T-helper 2 cell treated with Interferon-gamma antibody and Interleukin-4, amounts not matched to agents 5 μg/mL and 100 μg/mL, for 36 hours (primary cell): ENCODE measurements around the gene RNF224.
"Not testable (repeated sequence)": the region's sequence is repeated elsewhere in the genome, so short reads cannot be mapped to it uniquely, and the experiment has no call there.

Experiments used
- DNase-seq: peaks from one replicate; pipeline ENCODE4 v3.0.0; 2021; ENCODE audit warnings: low spot score
- H3K27ac Mint-ChIP-seq: one replicate; pipeline ENCODE4 v1.8.0; 2021; ENCODE audit warnings: mild to moderate bottlenecking, mixed read lengths
- H3K27me3 Mint-ChIP-seq: one replicate; pipeline ENCODE4 v1.8.0; 2021; ENCODE audit warnings: low read depth, mixed read lengths
- H3K36me3 Mint-ChIP-seq: one replicate; pipeline ENCODE4 v1.8.0; 2021; ENCODE audit warnings: low read depth, mixed read lengths
- H3K4me1 Mint-ChIP-seq: one replicate; pipeline ENCODE4 v1.8.0; 2021; ENCODE audit warnings: low read depth, mixed read lengths
- H3K4me3 Mint-ChIP-seq: one replicate; pipeline ENCODE4 v1.8.0; 2022; ENCODE audit warnings: mild to moderate bottlenecking, moderate library complexity, mixed read lengths
- H3K9me3 Mint-ChIP-seq: one replicate; pipeline ENCODE4 v1.8.0; 2021; ENCODE audit warnings: mixed read lengths

The RNF224 gene

DNA sequence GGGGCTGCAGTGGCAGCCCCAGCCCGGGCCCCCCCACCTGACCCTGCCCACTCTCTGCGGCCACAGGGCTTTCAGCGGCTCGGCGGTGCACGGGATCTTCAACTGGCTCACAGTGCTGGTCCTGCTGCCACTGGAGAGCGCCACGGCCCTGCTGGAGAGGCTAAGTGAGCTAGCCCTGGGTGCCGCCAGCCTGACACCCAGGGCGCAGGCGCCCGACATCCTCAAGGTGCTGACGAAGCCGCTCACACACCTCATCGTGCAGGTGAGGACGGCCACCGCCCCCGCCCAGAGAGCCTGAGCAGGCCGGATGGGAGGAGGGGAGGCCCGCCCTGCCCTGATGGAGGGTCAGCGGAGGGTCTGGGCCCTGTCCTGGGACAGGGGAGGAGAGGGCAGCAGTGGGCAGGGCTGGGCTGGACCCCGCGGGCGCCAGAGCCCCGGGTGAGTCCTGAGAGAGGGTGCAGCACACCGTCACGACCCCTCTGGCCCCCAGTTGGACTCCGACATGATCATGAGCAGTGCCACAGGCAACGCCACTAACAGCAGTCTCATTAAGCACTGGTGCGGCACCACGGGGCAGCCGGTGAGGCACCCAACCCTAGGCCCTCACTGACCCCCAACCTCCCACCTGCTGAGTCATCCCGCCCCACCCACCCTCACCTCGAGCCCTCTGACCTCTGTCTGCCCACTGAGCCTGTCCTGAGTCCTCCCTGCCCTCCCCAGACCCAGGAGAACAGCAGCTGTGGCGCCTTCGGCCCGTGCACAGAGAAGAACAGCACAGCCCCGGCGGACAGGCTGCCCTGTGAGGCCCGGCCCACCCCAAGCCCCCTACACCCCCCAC, 6.1 kb downstream of the RNF224 start:
- H3K36me3 Mint-ChIP-seq = no peaks in the 10 kb centered on the region
- no peak for DNase-seq
- H3K9me3 Mint-ChIP-seq = no peaks in the 10 kb centered on the region
- H3K27me3 Mint-ChIP-seq = no peaks in the 10 kb centered on the region
- no peak overlapping the region for H3K27ac Mint-ChIP-seq
- no peak overlapping the region for H3K4me3 Mint-ChIP-seq
- H3K4me1 Mint-ChIP-seq = no peaks in the 10 kb centered on the region

DNA sequence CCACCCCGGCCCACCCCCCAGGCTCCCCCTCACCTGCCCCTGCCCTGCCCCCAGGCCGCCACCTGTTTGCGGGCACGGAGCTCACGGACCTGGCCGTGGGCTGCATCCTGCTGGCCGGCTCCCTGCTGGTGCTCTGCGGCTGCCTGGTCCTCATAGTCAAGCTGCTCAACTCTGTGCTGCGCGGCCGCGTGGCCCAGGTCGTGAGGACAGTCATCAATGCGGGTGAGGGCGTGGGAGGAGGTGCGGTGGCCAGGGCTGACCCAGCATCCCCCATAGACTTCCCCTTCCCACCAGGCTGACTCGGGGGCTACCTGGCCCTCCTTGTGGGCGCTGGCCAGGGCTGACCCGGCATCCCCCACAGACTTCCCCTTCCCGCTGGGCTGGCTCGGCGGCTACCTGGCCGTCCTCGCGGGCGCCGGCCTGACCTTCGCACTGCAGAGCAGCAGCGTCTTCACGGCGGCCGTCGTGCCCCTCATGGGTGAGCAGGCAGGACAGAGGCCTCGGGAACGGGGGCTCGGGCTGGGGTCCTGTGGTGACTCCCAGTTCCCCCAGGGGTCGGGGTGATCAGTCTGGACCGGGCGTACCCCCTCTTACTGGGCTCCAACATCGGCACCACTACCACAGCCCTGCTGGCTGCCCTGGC, 6.9 kb downstream of the RNF224 start:
- Mint-ChIP-seq H3K9me3 (no peaks in the 10 kb centered on the region), H3K4me3 (no peak overlapping the region), H3K4me1 (peaks cover 5% of the 10 kb centered on the region), H3K36me3 (no peaks in the 10 kb centered on the region), H3K27me3 (no peaks in the 10 kb centered on the region), H3K27ac (no peak overlapping the region)
- DNase-seq = no peak

DNA sequence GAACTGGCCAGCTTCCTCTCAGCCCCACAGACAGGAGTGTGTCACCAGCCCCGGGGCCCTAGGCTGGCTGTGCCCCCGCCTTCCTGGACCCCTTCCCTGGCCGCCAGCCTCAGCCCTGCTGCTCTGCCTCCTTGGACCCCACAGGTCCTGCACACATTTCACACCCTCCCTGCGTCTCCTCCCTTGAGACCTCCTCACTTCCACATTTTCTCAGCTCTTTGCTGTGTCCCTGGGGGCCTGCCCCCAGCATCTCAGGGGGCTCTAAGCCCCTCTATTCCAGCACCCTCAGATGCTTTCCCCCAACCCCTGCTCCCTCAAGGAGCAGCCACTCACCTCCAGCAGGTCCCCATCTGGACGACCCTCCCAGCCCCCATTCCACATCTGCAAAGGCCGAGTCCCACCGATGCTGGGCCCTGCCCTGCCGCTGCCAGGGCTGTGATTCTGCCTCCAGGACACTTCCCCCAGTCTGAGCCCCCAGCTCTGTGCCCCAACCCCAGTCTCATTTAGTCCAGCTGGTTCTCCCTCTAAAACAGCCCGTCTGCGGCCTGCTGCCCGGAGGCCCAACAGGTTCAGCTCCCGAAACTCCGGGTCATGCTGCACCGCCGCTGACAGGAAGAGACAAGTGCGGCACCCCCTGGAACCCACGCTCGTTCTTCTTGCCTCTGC, 7.6 kb downstream of the RNF224 start:
- Mint-ChIP-seq H3K36me3 (no peaks in the 10 kb centered on the region), H3K9me3 (no peaks in the 10 kb centered on the region), H3K4me3 (no peak overlapping the region), H3K27ac (no peak overlapping the region), H3K27me3 (no peaks in the 10 kb centered on the region), H3K4me1 (peaks cover 5% of the 10 kb centered on the region)
- no peak for DNase-seq

- Mint-ChIP-seq H3K9me3 (no peaks in the 10 kb centered on the region), H3K27ac (no peak overlapping the region), H3K4me3 (no peak overlapping the region), H3K4me1 (peaks cover 5% of the 10 kb centered on the region), H3K36me3 (no peaks in the 10 kb centered on the region), H3K27me3 (no peaks in the 10 kb centered on the region)
- DNase-seq = no peak
These were observed 8.3 kb downstream of the RNF224 start for GRCh38 chr9:137235424-137236237.

GRCh38 chr9:137236238-137236935, 9.1 kb downstream of the RNF224 start:
- H3K9me3 Mint-ChIP-seq = no peaks in the 10 kb centered on the region
- peaks cover 3% of the 10 kb centered on the region for H3K36me3 Mint-ChIP-seq
- no peak overlapping the region for H3K27ac Mint-ChIP-seq
- H3K4me3 Mint-ChIP-seq = no peak overlapping the region
- DNase-seq = peak; percentile 86
- peaks cover 7% of the 10 kb centered on the region for H3K4me1 Mint-ChIP-seq
- peaks cover 2% of the 10 kb centered on the region for H3K27me3 Mint-ChIP-seq

GRCh38 chr9:137236936-137237421, 9.7 kb downstream of the RNF224 start:
- peaks cover 7% of the 10 kb centered on the region for H3K4me1 Mint-ChIP-seq
- H3K27ac Mint-ChIP-seq = no peak overlapping the region

GRCh38 chr9:137237759-137238726, 10.7 kb downstream of the RNF224 start:
- DNase-seq = no peak
- no peak overlapping the region for H3K4me3 Mint-ChIP-seq
- H3K4me1 Mint-ChIP-seq = peaks cover 15% of the 10 kb centered on the region
- H3K36me3 Mint-ChIP-seq = peaks cover 16% of the 10 kb centered on the region
- H3K27ac Mint-ChIP-seq = no peak overlapping the region
- no peaks in the 10 kb centered on the region for H3K9me3 Mint-ChIP-seq
- H3K27me3 Mint-ChIP-seq = peaks cover 2% of the 10 kb centered on the region

More at GRCh38 chr9:137236936-137237421, 9.7 kb downstream of the RNF224 start:
- peaks cover 5% of the 10 kb centered on the region for H3K36me3 Mint-ChIP-seq
- DNase-seq = no peak
- H3K9me3 Mint-ChIP-seq = no peaks in the 10 kb centered on the region
- peaks cover 2% of the 10 kb centered on the region for H3K27me3 Mint-ChIP-seq
- H3K4me3 Mint-ChIP-seq = no peak overlapping the region

GRCh38 chr9:137239541-137240200, 12.4 kb downstream of the RNF224 start:
- peaks cover 18% of the 10 kb centered on the region for H3K4me1 Mint-ChIP-seq

GRCh38 chr9:137240318-137240840, 13.1 kb downstream of the RNF224 start:
- peak overlapping the region; percentile 71 for H3K27ac Mint-ChIP-seq
- H3K36me3 Mint-ChIP-seq = peaks cover 23% of the 10 kb centered on the region
- H3K4me1 Mint-ChIP-seq = peaks cover 18% of the 10 kb centered on the region
- peaks cover 2% of the 10 kb centered on the region for H3K27me3 Mint-ChIP-seq
- H3K4me3 Mint-ChIP-seq = peak overlapping the region; percentile 78
- H3K9me3 Mint-ChIP-seq = no peaks in the 10 kb centered on the region
- DNase-seq = peak; percentile 77

More at GRCh38 chr9:137239541-137240200, 12.4 kb downstream of the RNF224 start:
- not testable (repeated sequence) for DNase-seq, H3K27me3 Mint-ChIP-seq, H3K9me3 Mint-ChIP-seq
- H3K27ac Mint-ChIP-seq = peak overlapping the region; percentile 71
- H3K4me3 Mint-ChIP-seq = peak overlapping the region; percentile 78
- peaks cover 23% of the 10 kb centered on the region for H3K36me3 Mint-ChIP-seq

GRCh38 chr9:137240841-137241489, 13.7 kb downstream of the RNF224 start, which contains the start of gene TUBB4B:
Gene TUBB4B (plus strand): TSS chr9:137241287. CDS start chr9:137241361, 74 bp downstream.
- Mint-ChIP-seq H3K27ac (peak within 1 kb of the TSS; percentile 94), H3K4me1 (peaks cover 18% of the 10 kb centered on the region), H3K27me3 (peaks cover 2% of the 10 kb centered on the region), H3K36me3 (peaks cover 23% of the 10 kb centered on the region), H3K4me3 (peak within 1 kb of the TSS; percentile 93), H3K9me3 (no peaks in the 10 kb centered on the region)
- DNase-seq = peak; percentile 99
